GM19023 (cell line): ENCODE measurements around the gene ELF5.

Experiments used
- ATAC-seq: cut with Tn5 transposase; IDR thresholded peaks from one replicate; pipeline ENCODE4 v1.9.1; 2021; ENCODE audit warnings: mild to moderate bottlenecking, moderate library complexity; ENCODE audit not compliant: unreplicated experiment

Gene ELF5

GRCh38 chr11:34458525-34458924 lies 55.1 kb downstream of the ELF5 start:
- no peak for ATAC-seq

- ATAC-seq, result no peak
These were observed 56.0 kb downstream of the ELF5 start for GRCh38 chr11:34457607-34458006.

- no peak for ATAC-seq
These were observed 59.1 kb downstream of the ELF5 start for GRCh38 chr11:34454308-34455032.

DNA sequence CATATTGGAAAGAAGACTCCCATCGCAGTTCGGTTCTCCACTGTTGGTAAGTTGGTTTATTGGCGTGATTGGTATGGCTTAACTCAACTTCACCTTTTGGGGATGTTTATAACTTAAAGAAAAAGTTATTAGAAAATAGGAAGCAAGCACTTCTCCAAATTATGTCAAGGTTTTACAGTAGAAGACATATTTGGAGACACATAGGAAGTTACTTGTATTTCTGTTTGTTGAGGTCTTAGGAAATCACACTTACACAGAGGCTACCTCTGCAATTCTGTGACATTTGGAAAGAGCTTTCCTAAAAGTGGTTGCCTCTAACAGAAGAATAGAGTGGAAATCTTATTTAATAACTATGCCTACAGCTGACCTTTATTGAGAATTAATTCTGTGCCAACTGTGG lies 62.5 kb downstream of the ELF5 start:
- no peak for ATAC-seq

GRCh38 chr11:34449013-34449412 lies 64.6 kb downstream of the ELF5 start:
- no peak for ATAC-seq

GRCh38 chr11:34448223-34448994 lies 65.2 kb downstream of the ELF5 start:
- no peak for ATAC-seq

- no peak for ATAC-seq
These were observed 66.5 kb downstream of the ELF5 start for GRCh38 chr11:34447044-34447443.

- ATAC-seq, result no peak
These were observed 67.2 kb downstream of the ELF5 start for GRCh38 chr11:34446386-34446785.

GRCh38 chr11:34445956-34446355 lies 67.6 kb downstream of the ELF5 start:
- no peak for ATAC-seq

DNA sequence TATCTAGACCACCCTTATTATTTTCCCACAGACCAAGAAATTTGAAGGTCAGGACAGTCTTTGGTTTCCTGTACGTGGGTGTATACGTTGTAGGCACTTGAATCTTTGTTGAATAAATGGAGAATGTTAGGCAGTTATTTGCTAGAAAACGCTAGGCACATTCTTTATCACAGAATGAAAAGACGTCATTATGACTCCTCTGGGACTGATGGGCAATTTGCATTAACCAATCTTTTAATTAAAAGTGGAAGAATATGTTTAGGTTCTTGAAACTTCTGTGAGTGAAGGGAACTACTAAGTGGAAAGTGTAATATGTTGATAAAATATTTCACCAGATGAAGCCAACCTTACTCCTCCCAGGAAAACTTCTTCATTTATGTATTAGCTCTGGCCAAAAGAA lies 69.2 kb downstream of the ELF5 start:
- no peak for ATAC-seq

DNA sequence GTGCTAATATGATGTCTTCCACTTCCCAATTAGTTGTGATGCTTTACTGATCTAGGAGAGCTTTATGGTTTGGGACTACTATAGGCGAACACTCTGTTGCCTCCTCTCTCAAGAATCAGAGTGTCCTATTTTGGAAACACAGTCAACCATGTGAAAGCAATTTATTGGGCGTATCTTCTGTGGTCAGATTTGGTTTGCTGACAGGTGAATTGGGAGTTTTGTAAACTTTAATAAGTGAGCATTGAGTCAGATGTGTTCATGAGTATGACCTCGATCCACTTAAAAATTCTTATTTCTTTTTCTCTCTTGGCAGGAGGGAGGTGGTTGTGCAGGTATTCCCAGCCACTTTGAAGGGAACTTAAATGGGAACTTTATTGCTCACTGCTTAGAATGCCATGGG lies 70.5 kb downstream of the ELF5 start:
- no peak for ATAC-seq

GRCh38 chr11:34441814-34442213 lies 71.8 kb downstream of the ELF5 start:
- no peak for ATAC-seq

DNA sequence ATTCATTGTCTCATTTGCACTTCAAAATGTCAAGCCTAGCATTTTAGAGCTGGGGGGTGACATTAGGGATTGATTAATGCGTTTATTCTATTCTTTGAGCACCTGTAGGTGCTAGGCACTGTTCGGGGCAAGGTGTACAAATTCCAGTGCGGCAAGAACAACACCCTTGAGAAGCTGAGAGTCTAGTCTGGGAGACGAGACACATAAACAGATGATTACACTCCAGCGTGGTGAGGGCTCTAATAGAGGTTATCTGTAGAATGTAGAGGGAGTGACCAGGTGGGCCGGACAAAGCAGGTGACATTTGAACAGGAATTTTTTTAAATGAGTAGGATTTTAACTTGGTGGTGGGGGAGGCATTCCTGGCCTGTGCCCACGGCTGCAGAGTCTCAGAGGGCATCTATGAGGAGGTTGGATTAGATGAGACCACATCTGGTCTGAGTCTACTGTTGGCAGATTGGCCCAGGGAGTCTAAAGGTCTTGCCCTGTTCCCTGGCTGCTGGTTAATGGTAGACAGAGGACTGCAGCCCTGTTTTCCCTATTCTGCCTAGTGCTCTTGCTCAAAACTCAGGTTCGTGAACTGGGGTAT lies 73.9 kb downstream of the ELF5 start:
- no peak for ATAC-seq

DNA sequence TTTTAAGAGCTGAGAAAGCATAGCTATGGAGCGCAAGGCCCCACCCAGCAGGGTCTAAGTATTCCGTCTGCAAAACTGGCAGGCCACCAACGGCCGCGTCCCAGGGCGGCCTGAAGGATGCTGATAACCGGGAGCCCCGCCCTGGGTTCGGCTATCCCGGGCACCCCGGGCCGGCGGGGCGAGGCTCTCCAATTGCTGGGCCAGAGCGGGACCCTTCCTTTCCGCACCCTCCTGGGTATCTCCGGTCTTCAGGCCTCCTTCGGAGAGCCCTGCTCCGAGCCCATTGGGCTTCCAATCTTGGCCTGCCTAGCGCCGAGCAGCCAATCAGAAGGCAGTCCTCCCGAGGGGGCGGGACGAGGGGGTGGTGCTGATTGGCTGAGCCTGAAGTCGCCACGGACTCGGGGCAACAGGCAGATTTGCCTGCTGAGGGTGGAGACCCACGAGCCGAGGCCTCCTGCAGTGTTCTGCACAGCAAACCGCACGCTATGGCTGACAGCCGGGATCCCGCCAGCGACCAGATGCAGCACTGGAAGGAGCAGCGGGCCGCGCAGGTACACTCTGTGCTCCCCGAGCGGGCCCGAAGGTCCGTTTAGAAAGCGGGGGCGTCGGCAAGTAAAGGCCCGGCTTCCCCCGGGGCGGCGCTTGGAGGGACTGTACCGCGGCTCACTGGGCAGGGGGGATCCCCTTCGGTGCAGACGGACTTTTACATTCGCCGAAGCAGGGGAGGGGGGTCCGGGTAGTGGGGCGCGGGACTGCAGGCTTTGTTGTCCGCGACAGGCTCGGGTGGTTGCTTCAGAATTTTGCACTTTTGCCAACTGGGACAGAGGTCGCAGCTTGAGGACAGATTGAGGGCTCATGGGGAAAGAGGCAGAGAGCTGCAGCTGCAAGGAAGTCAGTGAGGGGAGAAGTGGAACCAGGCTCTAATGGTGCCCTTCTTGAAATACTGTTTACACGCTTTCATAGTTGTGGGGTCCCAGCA lies 74.8 kb downstream of the ELF5 start, which contains the start of gene CAT:
CAT (plus strand) TSS at position 406 of the 979 bp plus-strand sequence; CDS start at position 486, 80 bp downstream.
- ATAC-seq, result peak; percentile 98

DNA sequence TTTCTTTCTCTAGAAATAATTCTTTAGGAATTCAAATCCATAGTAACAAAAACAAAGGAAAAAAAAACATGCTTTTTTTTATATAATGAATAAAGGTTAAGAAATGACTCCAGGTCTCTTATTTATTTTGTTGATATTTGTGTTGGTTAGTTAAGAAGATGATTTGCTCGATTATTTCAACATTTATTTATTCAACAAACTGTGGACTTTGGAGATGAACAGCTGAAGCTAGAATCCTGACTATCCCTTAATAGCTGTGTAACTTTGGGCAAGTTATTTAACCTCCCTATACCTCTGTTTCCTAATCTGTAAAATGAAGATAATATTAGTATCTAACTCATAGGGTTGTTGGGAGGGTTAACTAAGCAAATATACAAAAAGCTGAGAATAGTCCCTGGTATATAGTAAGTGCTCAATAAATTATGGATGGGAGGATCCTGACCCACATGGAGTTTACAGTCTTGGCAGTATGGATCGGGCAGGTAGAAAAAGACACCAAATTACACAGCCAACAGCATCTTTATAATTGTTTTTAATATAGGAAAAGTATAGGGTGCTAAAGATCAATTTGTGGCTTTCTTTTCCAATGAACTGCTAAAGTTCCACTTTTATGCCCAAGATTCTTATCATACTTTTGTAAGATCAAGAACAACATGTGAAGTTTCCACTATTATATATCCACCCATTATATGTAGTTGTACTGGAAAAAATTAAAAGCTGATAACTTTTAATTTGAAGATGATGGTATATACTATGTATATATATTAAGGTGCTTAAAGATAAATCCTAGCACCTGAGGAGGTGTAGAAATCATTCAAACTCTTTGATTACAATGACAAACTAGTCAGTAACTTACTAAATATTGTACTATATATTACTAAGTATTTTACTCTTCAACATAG lies 76.1 kb downstream of the ELF5 start:
- ATAC-seq, result no peak

DNA sequence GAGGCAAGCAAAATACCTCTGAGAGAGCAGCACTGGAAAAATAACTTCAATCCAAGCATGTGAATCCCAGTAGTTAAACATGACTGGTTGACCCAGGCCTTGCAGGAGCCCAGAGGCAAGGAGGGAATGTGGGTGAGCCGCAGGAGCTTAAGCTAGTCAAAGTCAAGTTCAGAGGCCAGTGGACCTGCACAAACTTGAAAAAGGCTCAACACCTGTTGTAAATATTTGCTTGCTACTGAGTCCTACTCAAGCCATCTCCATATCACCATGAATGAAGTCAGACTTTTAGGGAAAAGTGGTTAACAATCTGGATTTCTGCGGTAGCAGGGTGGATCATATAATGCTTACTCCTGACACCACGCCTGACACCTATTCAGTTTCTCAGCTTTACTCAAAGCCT lies 79.7 kb downstream of the ELF5 start:
- ATAC-seq, result no peak

DNA sequence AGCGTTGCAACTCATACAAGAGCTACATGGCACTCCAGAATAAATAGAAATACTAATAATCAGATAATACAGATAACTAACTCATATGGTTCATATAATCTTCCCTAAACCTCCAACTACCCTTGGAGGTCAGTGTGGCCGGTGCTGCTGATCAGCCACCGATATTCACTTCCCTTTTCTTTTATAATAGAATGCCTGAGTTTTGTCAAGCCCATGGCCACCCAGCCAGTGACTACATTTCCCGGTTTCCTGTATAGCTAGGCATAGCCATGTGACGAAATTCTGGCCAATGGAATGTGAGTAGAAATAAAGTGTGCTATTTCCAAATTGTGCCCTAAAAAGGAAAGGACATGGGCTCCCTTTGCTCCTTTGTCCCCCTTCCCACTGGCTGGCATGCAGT lies 80.8 kb downstream of the ELF5 start:
- no peak for ATAC-seq

DNA sequence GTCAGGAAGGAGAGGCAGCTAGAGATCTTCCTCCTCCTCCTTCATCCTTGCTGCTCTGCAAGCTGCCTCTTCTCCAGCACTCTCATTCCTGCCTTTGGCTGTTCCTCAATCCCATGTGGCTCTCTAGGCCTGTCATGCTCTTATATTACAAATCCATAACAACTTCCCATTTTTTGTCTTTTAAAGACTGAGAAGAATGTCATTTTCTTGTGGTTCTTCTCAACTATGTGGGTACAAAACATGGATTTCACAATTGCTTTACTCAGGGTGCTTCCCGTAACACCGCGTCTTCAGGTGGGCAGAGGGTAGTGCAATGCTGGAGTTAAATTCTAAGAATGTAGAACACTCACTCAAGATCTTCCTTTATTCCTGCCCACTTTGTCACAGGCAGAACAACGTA lies 81.6 kb downstream of the ELF5 start:
- ATAC-seq, result no peak
